RPMI7951 (cell line): Measurements from ENCODE around the gene FKBP6. TPM values are rescaled to one million over a fixed set of nuclear protein-coding genes. Genes with fewer than 3 reads are reported as not detected.
A peak's percentile ranks its signal among the peaks of the same experiment; 100 is the strongest.
"Not testable (repeated sequence)": the region's sequence is repeated elsewhere in the genome, so short reads cannot be mapped to it uniquely, and the experiment has no call there.

Experiments
- DNase-seq: peaks from one replicate; pipeline ENCODE4 v3.0.0-alpha.2; 2012; ENCODE audit warnings: low read depth
- total RNA-seq: library from RNA; depleted of rRNA; stranded (reverse); fragments of >200 nt; shearing (Covaris generic); gene quantifications from 2 replicates; pipeline ENCODE4 v1.2.3, GENCODE V29; 2014

FKBP6 gene
- total RNA-seq, 1 experiment from 2014 or later = not detected

DNA sequence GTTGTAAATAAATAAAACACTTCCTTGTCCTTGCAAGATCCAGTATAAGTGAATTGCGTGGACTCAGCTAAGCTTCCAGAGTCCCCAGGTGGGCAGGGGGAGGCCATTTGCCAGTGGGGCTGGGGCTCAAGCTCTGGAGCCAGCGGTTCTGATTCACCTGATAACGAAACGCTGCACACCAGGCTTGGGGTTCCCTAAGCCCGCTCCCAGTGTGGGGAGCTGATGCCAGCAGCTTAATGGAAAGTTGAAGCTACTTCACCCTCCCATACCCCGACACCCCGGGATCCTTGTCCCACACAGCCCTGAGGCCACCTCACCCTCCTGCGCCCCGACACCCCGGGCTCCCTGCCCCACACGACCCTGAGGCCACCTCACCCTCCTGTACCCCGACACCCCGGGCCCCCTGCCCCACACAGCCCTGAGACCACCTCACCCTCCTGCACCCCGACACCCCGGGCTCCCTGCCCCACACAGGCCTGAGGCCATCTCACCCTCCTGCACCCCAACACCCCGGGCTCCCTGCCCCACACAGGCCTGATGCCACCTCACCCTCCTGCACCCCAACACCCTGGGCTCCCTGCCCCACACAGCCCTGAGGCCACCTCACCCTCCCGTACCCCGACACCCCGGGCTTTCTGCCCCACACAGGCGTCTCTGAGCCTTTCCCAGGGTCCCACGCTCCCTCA, 30.8 kb downstream of the FKBP6 start:
- no peak for DNase-seq

DNA sequence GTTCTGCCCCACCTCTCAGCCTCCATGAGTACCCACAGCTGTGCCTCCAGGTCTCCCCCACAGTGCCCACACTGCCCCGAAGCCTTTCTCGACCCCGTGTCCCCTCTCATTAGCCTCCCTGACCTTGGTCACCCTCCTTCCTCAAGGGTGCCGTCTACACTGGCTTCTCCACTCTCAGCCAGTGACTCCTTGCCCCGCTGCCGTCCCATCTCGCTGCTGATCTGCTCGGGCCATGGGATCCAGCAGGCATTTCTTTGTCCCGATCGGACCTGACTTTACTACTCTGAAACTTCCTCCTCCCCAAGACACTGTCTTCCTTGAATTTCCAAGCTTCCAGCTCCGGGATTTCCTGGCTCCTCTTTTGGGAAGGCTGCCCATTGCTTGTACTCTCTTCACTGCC, 31.3 kb downstream of the FKBP6 start:
- no peak for DNase-seq

DNA sequence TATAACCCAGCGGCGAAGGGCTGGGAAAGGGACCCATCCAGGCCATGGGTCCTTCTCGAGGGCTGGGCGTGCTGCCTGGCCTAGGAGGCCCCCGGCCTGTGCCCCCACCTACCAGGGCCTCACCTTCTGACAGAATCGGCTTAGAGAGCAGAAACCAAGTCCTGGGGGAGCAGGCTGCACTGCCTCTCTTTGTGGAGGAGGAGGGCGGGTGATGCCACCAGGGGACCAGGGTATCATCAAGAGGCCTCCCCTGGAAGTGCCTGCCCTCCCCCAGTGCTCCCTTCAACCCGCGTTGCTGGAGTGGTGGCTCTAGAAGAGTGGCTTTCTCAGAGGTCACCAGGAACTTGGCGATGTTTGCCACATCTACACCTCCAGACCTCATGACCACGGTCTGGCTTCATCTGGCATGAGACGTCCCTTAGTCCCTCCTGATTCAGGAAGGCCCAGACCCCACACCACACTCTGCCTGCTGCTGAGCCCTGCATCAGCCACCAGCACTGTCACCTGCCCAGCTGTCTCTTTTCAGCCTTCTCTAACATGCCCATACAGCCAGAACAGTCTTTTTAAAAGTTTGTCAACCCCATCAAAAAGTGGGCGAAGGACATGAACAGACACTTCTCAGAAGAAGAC, 31.9 kb downstream of the FKBP6 start:
- no peak for DNase-seq

DNA sequence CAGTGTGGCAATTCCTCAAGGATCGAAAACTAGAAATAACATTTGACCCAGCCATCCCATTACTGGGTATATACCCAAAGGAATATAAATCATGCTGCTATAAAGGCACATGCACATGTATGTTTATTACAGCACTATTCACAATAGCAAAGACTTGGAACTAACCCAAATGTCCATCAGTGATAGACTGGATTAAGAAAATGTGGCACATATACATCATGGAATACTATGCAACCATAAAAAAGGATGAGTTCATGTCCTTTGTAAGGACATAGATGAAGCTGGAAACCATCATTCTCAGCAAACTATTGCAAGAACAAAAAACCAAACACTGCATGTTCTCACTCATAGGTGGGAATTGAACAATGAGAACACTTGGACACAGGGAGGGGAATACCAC, 32.6 kb downstream of the FKBP6 start:
- DNase-seq = not testable (repeated sequence)

DNA sequence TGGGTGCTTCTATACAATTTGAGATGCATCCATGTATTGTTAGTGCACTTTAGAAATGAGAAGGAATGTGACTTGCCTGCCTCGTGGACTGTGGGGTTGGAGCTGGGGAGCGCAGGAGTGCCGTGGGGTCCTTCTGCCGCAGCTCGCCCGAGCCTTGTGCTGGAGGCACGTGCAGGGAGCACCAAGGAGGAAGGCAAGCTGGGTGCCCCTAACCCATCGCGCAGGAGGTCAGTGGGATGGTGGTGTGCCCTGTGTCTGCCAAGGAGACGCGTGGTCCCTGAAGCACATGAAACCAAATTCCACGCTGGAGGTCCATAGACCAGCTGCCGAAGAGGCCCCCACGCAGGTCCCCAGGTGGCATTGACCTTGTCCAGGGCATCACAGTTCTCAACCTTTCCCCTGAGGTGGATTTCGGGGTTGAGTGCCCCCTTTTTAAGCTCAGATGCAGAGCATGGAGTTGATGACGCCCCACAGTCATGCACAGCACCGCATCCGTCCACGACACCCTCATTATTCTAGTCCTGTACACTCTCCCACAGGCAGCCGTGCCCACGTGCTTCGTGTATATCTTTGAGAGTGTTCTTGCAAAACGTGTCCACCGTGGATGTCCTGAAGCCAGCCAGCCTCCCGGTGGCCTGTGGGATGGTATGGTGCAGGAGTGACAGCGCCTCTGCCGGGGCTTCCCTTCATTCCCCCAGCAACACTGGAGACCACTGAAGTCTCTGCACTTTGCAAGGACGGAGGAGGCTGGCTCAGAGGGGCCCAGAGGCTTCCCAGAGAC, 35.5 kb downstream of the FKBP6 start:
- DNase-seq = no peak

DNA sequence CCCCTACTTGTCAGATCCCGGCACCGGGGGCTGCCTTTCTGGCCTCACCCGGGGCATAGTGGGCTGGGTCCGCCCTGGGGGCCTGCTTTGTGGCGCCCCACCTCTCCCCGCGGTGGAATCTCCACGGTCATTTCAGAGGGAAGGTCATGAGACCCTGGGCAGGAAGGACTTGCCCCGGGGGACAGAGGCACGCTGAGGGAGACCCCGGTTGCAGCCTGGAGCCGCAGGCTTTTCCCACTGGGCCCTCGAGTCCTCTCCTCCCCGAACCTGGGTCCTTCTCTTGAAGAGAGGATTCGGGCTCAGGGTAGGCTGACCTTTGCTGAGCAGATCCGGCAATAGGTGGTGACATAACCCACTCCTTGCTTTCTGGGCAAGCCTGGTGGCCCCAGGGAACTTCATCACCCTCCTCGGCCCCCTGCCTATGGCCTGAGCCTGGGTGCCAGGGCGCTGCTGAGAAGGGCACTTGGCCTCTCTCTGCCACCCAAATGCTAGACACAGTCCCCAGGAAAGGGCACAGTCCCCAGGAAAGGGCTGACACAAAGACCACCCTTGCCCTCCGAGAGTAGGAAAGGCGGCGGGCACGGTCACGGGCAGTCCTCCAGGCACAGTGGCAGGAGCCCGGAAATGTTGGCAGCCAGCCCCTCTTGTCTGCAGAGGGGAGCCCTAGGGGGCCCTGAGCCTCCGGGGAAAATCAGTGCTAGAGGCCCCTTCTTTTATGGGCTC, 36.2 kb downstream of the FKBP6 start:
- DNase-seq = no peak

DNA sequence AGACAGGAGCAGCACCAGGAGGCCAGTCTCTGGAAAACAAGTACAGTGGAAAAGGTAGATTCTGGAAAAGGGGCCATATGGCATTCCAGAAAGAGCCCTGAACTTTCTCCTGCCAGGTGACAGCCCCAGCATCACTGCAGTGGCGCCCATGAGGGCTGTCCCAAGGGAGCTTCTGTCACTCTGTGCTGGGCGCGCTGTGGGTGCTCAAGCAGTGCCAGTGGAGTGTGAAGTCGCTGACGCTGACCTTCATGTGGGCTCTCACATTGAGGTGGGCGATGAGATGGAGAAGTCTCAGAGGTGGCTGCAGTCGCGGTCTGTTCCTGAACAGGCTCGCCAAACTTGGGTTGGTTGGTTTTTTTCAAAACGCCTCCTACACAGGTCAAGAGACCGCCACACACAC, 38.2 kb downstream of the FKBP6 start:
- DNase-seq = no peak

DNA sequence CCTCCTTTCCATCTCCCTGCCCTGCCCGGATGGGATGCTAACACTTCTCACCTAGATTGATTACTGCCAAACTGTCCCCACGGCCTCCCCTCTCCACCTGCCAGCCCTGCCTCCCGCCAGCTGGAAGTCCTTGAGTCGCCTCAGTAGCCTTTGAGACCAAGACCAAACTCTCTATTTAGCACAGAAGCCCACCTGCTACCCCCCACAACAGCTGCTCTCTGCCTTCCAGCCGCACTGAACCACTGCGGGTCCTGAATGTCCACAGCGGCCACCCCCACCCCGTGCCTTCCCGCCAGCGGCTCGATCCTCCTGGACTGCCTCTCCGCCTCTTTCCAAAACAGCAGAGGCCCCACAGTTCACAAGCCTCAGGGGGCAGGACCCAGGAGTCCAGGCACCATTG, 39.0 kb downstream of the FKBP6 start:
- DNase-seq = no peak

DNA sequence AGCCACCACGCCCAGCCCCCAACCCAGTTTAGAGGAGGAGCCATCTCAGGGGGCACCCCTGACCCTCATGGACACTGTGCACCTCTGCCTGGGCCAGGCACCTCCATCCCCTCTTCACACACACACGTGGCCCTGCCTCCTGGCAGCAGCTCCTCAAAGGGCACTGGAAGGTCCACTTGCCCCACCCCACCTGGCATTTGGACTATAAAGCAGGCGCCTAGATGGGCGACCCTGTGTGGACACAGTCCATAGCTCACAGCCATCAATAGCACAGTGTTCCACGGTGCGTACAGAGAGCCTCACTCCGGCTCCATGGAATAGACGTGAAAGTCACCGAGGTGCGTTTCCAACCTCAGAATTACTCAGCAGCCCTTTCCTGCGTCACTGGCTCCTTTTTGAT, 41.0 kb downstream of the FKBP6 start:
- DNase-seq = no peak

DNA sequence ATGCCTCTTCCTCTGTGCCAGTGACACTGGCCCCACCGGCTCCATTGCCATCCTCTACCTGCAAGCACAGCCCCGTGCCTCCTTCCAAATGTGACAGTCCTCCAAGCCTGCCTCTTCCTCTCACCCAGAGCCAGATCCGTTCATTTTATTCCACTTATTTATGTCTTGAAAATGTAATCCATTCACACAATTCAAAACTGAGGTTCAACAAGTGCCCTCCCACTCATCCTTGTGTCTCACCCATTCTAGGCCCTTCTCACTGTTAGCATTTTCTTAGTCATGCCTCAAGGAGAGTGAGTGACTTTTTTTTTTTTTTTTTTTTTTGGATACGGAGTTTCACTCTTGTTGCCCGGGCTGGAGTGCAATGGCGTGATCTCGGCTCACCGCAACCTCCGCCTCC, 41.7 kb downstream of the FKBP6 start:
- DNase-seq = no peak

DNA sequence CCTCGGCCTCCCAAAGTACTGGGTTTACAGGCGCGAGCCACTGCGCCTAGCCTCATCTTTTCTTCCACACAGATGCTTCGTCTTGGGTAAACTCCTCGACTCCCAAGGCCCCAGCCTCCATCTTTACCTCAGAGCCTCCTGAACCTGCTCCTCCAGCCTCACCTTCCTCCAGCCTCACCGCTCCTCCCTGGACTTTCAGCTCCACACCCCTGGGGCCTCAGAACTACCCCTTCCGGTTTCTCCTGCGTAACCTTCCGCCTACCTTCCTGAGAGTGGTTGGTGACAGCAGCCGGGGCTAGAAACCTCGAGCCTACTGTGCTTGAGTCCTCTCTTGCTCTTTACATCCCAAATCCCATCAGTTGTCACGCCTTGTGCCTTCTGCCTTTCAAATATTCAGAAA, 45.8 kb downstream of the FKBP6 start:
- no peak for DNase-seq

DNA sequence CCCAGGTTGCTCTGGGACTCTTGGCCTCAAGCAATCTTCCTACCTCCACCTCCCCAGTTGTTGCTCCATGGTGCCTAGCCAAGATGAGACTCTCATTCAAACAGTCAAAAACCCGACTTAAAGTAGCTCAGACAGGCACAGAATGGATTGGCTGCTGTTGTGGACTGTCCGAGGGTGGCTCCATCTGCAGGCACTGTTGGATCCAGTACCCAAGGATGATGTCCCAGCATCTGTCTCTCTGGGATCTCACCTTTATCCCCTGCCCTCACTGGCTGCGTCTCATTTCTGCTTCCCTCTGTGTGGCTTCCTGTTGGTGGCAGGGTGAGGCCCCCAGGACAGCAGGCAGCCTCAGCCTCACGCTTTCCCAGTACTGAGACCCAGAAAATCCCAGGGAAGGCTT, 48.3 kb downstream of the FKBP6 start:
- not testable (repeated sequence) for DNase-seq

DNA sequence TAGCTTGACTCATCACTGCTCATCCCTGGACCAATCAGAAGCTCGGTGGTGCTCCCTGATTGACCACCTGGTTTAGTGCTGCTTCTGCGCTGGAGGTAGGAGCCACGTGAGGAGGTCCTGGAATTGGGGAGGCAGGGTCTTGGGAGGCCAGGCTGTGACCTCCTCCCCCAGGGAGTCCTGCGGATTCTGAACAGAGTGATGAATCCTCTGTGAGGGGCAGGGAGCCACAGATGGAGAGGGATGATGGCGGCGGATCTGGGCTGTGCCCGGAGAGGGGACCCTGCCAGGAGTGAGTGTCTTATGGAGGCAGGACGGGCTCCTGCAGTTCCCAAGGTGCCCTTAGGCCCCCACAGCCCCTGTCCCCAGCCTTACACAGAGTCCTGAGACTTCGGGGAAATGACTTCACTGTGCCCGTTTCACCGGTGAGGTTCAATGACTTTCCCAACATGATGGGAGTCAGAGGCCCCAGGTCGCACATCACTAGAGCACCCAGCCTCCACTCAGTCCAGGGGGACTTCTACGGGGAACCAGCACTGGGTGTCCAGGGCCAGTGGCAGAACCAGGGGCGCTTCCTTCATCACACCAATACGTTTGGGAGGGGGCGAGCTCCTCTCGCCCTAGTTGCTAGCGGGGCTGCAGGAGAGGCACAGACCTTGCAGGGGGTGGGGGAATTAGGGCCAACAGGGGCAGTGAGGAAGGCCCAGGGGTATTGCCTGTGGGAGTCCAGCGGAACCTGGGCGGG, 48.9 kb downstream of the FKBP6 start:
- no peak for DNase-seq

DNA sequence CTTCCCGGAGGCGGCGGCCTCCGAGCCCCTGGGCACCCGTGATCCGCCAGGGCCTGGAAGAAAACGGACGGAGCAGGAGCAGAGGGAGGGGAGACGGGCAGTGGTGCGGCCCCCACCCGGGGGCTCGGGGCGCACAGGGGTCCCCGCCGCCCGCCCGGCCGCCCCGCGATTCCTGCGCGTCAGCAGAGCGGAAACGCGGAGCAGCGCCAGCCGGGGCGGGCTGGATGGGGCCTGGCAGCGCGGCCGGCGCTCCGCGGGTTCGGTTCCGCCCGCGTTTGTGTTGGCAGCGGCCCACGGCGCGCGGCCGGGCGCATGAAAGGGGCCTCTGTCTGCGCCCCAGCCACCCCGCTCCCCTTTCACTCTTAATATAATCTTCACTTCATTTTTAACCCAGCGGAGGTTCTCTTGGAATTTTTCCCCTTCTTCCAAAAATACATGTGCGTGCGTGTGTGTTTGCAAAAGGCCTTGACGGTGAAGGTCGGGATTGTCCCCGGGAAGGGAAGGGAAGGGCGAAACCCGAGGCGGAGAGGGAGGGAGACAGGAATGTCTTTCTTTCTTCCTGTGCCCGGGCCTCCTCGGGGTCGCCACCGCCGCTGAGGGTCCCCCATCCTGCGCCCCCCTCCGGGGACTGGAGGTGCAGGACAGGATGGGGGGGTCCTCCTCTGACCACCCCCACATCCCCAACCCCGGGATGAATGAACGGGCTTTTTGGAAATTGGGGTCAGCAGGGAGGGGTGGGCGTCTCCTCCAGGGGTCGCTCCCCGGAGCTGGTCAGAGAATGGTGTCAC, 49.6 kb downstream of the FKBP6 start:
- peak; percentile 19 for DNase-seq

DNA sequence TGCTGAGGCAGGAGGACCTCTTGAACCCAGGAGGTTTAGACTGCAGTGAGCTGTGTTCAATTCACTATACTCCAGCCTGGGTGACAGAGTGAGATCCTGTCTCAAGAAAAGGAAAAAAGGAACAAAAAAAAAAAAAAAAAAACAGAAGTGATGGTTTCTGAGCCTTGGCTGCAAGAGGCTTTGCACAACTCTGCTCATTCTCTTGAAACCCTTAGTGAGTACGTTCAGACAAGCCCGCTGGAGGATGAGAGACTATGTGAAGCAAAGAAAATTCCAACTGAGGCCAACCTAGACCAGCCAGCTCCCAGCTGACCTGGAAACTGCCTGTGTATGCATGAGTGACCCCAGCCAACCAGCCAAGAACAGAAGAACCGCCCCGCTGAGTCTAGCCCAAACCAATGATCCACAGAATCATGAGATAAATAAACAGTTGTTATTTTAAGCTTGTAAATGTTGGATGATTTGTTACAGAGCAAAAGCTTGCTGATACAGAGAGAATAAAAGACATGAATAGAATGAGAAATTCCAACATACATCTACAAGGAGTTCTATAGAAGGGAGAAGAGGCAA, 55.1 kb downstream of the FKBP6 start:
- DNase-seq = no peak

DNA sequence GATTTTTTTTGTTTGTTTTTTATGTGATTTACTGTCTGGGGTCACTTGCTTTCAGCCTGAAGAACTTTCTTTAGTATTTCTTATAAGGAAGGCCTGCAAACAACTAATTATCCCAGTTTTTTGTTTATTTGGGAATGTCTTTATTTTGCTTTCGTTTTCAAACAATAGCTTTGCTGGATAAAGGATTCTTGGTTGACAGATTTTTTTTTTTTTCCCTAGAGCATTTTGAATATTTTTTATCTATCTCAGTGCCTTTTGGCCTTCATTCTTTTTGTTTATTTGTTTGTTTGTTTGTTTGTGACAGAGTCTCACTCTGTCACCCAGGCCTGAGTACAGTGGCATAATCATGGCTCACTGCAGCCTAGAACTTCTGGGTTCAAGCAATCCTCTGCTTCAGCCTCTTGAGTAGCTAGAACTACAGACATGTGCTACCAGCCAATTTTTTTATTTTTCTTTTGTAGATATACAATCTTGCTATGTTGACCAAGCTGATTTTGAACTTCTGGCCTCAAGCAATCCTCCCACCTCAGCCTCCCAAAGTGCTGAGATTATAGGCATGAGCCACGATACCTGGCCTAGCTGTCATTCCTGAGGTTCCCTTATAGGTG, 59.4 kb downstream of the FKBP6 start:
- DNase-seq = no peak

DNA sequence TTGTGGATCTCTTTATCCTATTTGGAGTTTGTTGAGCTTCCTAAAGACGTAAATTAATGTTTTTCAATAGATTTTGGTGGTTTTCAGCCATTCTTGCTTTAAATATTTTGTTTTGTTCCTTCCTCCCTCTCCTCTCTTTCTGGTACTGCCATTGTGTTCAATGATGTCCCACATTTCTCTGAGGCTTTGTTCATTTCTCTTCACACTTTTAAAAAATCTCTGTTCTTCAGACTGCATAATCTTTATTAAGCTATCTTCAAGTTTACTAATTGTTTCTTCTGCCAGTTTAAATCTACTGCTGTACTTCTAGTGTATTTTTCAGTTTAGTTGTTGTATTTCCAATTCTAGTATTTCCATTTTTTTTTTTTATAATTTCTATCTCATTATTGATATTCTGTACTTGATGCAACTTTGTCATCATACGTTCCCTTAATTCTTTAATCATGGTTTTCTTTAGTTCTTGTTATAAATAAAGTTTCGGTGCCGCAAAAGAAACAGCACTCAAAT, 60.0 kb downstream of the FKBP6 start:
- DNase-seq = no peak

DNA sequence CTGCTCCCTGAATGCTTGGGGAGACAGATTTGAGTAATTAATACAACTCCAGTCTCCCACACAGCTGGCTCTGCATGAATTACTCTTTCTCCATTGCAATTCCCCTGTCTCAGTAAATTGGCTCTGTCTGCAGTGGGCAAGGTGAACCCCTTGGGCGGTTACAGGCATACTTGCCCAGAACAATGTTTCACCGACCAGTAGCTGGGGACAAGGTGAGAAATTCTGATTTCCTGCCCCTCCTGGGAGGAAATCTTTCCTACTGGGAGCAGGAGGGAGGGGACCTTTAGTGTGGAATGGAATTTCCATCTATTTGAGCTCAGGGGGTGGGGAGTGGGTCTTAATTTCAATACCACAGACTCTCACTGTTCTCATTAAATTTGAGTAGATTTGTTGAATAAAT, 63.4 kb downstream of the FKBP6 start:
- no peak for DNase-seq

DNA sequence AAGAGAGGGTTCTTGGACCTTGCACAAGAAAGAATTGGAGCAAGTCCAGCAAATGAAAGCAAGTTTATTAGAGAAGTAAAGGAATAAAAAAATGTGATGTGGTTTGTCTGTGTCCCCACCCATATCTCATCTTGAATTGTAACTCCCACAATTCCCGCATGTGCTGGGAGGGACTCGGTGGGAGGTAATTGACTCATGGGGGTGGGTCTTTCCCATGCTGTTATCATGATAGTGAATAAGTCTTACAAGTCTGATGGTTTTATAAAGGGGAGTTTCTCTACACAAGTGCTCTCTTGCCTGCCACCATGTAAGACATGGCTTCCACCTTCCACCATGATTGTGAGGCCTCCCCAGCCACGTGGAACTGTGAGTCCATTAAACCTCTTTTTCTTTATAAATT, 66.5 kb downstream of the FKBP6 start:
- no peak for DNase-seq
